ENCODE results near the gene OPRD1. TPM values are rescaled to one million over a fixed set of nuclear protein-coding genes. Genes with fewer than 3 reads are reported as not detected.
"Not testable (repeated sequence)": the region's sequence is repeated elsewhere in the genome, so short reads cannot be mapped to it uniquely, and the experiment has no call there.

OPRD1 gene
- total RNA-seq, 2 experiments from 2014 or later, result not detected

- H3K27me3 Mint-ChIP-seq (ENCODE audit: low read depth); H3K4me1 Mint-ChIP-seq (ENCODE audit: low read depth); H3K9me3 Mint-ChIP-seq (ENCODE audit: insufficient read depth); H3K4me3 Mint-ChIP-seq; DNase-seq; POLR2A ChIA-PET; H3K27ac Mint-ChIP-seq; ATAC-seq; H3K36me3 Mint-ChIP-seq (ENCODE audit: low read depth): not testable (repeated sequence)
- CTCF ChIA-PET, result interaction anchor here (2.8 kb wide), 1 partner anchor 23 kb away, joined by 11 read pairs; no protein-coding TSS in a partner anchor
These were observed 42.4 kb downstream of the OPRD1 start for GRCh38 chr1:28854406-28854805.

GRCh38 chr1:28855046-28855445 is 43.1 kb downstream of the OPRD1 start:
- DNase-seq, result no peak
- no peak for ATAC-seq
- Mint-ChIP-seq H3K36me3 (ENCODE audit: low read depth) (no peaks in the 10 kb centered on the region), H3K4me1 (ENCODE audit: low read depth) (peaks cover 7% of the 10 kb centered on the region), H3K27me3 (ENCODE audit: low read depth) (peaks cover 9% of the 10 kb centered on the region), H3K4me3 (no peak overlapping the region), H3K9me3 (ENCODE audit: insufficient read depth) (no peaks in the 10 kb centered on the region), H3K27ac (no peak overlapping the region)
- ChIA-PET CTCF (interaction anchor here (2.8 kb wide), 1 partner anchor 22 kb away, joined by 11 read pairs; no protein-coding TSS in a partner anchor), POLR2A (no interaction called here)

GRCh38 chr1:28855469-28855951 is 43.5 kb downstream of the OPRD1 start:
- Mint-ChIP-seq H3K4me1 (ENCODE audit: low read depth) (peaks cover 7% of the 10 kb centered on the region), H3K27me3 (ENCODE audit: low read depth) (peaks cover 9% of the 10 kb centered on the region), H3K4me3 (no peak overlapping the region), H3K27ac (no peak overlapping the region), H3K9me3 (ENCODE audit: insufficient read depth) (no peaks in the 10 kb centered on the region), H3K36me3 (ENCODE audit: low read depth) (no peaks in the 10 kb centered on the region)
- ATAC-seq (no peak), DNase-seq (no peak)
- POLR2A ChIA-PET, result no interaction called here
- CTCF ChIA-PET, result interaction anchor here (2.8 kb wide), 1 partner anchor 22 kb away, joined by 11 read pairs; no protein-coding TSS in a partner anchor

GRCh38 chr1:28855969-28856368 is 44.0 kb downstream of the OPRD1 start:
- ChIA-PET POLR2A (no interaction called here), CTCF (no interaction called here)
- Mint-ChIP-seq H3K27ac (no peak overlapping the region), H3K9me3 (ENCODE audit: insufficient read depth) (no peaks in the 10 kb centered on the region), H3K4me3 (no peak overlapping the region), H3K27me3 (ENCODE audit: low read depth) (peaks cover 9% of the 10 kb centered on the region), H3K36me3 (ENCODE audit: low read depth) (no peaks in the 10 kb centered on the region), H3K4me1 (ENCODE audit: low read depth) (peaks cover 7% of the 10 kb centered on the region)
- DNase-seq (no peak), ATAC-seq (no peak)

GRCh38 chr1:28860332-28861073 is 48.5 kb downstream of the OPRD1 start:
- ChIA-PET CTCF (interaction anchor here (0.9 to 1.3 kb wide), 2 partner anchors 17 to 76 kb away, joined by 3 to 5 read pairs; no protein-coding TSS in a partner anchor), POLR2A (no interaction called here)
- Mint-ChIP-seq H3K36me3 (ENCODE audit: low read depth) (no peaks in the 10 kb centered on the region), H3K27ac (no peak overlapping the region), H3K4me3 (no peak overlapping the region), H3K9me3 (ENCODE audit: insufficient read depth) (no peaks in the 10 kb centered on the region), H3K27me3 (ENCODE audit: low read depth) (peaks cover under 1% of the 10 kb centered on the region), H3K4me1 (ENCODE audit: low read depth) (no peaks in the 10 kb centered on the region)
- DNase-seq (no peak), ATAC-seq (no peak)

GRCh38 chr1:28862571-28863403 is 50.8 kb downstream of the OPRD1 start:
- peaks cover 7% of the 10 kb centered on the region for H3K27me3 Mint-ChIP-seq (ENCODE audit: low read depth)
- CTCF ChIA-PET, result interaction anchor here (1.0 to 1.5 kb wide), 3 partner anchors 14 to 78 kb away, joined by 3 to 5 read pairs (median 3); no protein-coding TSS in a partner anchor
- no peak overlapping the region for H3K27ac Mint-ChIP-seq
- H3K4me1 Mint-ChIP-seq (ENCODE audit: low read depth), result no peaks in the 10 kb centered on the region
- ATAC-seq (no peak), DNase-seq (no peak)
- POLR2A ChIA-PET, result no interaction called here
- no peaks in the 10 kb centered on the region for H3K36me3 Mint-ChIP-seq (ENCODE audit: low read depth)
- H3K4me3 Mint-ChIP-seq, result no peak overlapping the region
- no peaks in the 10 kb centered on the region for H3K9me3 Mint-ChIP-seq (ENCODE audit: insufficient read depth)

- CTCF ChIA-PET, result interaction anchor here (1.5 to 2.7 kb wide), 2 partner anchors 13 to 80 kb away, joined by 3 to 15 read pairs; no protein-coding TSS in a partner anchor
- H3K4me3 Mint-ChIP-seq, result no peak overlapping the region
- ATAC-seq (no peak), DNase-seq (no peak)
- peaks cover 7% of the 10 kb centered on the region for H3K27me3 Mint-ChIP-seq (ENCODE audit: low read depth)
- H3K27ac Mint-ChIP-seq, result no peak overlapping the region
- H3K36me3 Mint-ChIP-seq (ENCODE audit: low read depth), result no peaks in the 10 kb centered on the region
- H3K4me1 Mint-ChIP-seq (ENCODE audit: low read depth), result no peaks in the 10 kb centered on the region
- H3K9me3 Mint-ChIP-seq (ENCODE audit: insufficient read depth), result no peaks in the 10 kb centered on the region
- POLR2A ChIA-PET, result no interaction called here
These were observed 52.7 kb downstream of the OPRD1 start for GRCh38 chr1:28864695-28865094.

- Mint-ChIP-seq H3K4me1 (ENCODE audit: low read depth) (no peaks in the 10 kb centered on the region), H3K9me3 (ENCODE audit: insufficient read depth) (no peaks in the 10 kb centered on the region), H3K27ac (no peak overlapping the region), H3K4me3 (no peak overlapping the region), H3K27me3 (ENCODE audit: low read depth) (peaks cover 7% of the 10 kb centered on the region), H3K36me3 (ENCODE audit: low read depth) (no peaks in the 10 kb centered on the region)
- POLR2A ChIA-PET, result interaction anchor here (0.6 kb wide), 1 partner anchor 502 kb away, joined by 3 read pairs; no protein-coding TSS in a partner anchor
- no peak for ATAC-seq
- CTCF ChIA-PET, result interaction anchor here (1.8 to 2.7 kb wide), 2 partner anchors 11 to 16 kb away, joined by 7 to 15 read pairs; no protein-coding TSS in a partner anchor
- DNase-seq, result no peak
These were observed 54.2 kb downstream of the OPRD1 start for GRCh38 chr1:28865997-28866650.

GRCh38 chr1:28867850-28868249 is 55.9 kb downstream of the OPRD1 start:
- ATAC-seq (no peak), DNase-seq (no peak)
- Mint-ChIP-seq H3K27ac (no peak overlapping the region), H3K4me1 (ENCODE audit: low read depth) (no peaks in the 10 kb centered on the region), H3K27me3 (ENCODE audit: low read depth) (peaks cover 7% of the 10 kb centered on the region), H3K9me3 (ENCODE audit: insufficient read depth) (no peaks in the 10 kb centered on the region), H3K4me3 (no peak overlapping the region), H3K36me3 (ENCODE audit: low read depth) (no peaks in the 10 kb centered on the region)
- CTCF ChIA-PET, result interaction anchor here (1.0 to 1.8 kb wide), 4 partner anchors 9 to 83 kb away, joined by 3 to 11 read pairs (median 6); no protein-coding TSS in a partner anchor
- POLR2A ChIA-PET, result no interaction called here

GRCh38 chr1:28869952-28870351 is 58.0 kb downstream of the OPRD1 start:
- ATAC-seq, result no peak
- Mint-ChIP-seq H3K27me3 (ENCODE audit: low read depth) (peaks cover 7% of the 10 kb centered on the region), H3K4me3 (no peak overlapping the region), H3K36me3 (ENCODE audit: low read depth) (no peaks in the 10 kb centered on the region), H3K9me3 (ENCODE audit: insufficient read depth) (no peaks in the 10 kb centered on the region), H3K27ac (no peak overlapping the region), H3K4me1 (ENCODE audit: low read depth) (no peaks in the 10 kb centered on the region)
- POLR2A ChIA-PET, result no interaction called here
- no peak for DNase-seq
- CTCF ChIA-PET, result interaction anchor here (1.2 to 1.4 kb wide), 2 partner anchors 85 to 87 kb away, joined by 4 to 6 read pairs; no protein-coding TSS in a partner anchor

- DNase-seq (no peak), ATAC-seq (no peak)
- H3K27me3 Mint-ChIP-seq (ENCODE audit: low read depth), result peaks cover 7% of the 10 kb centered on the region
- ChIA-PET POLR2A (no interaction called here), CTCF (no interaction called here)
- no peak overlapping the region for H3K4me3 Mint-ChIP-seq
- no peaks in the 10 kb centered on the region for H3K4me1 Mint-ChIP-seq (ENCODE audit: low read depth)
- H3K9me3 Mint-ChIP-seq (ENCODE audit: insufficient read depth), result no peaks in the 10 kb centered on the region
- H3K36me3 Mint-ChIP-seq (ENCODE audit: low read depth), result no peaks in the 10 kb centered on the region
- no peak overlapping the region for H3K27ac Mint-ChIP-seq
These were observed 59.8 kb downstream of the OPRD1 start for GRCh38 chr1:28871631-28872401.
